ENCODE results near the gene ARHGAP28. TPM values are rescaled to one million over a fixed set of nuclear protein-coding genes. Genes with fewer than 3 reads are reported as not detected.

The ARHGAP28 gene
- polyA plus RNA-seq, 1 of the 3 experiments (the other 2 are of a cell fraction), result 0.99 TPM

DNA sequence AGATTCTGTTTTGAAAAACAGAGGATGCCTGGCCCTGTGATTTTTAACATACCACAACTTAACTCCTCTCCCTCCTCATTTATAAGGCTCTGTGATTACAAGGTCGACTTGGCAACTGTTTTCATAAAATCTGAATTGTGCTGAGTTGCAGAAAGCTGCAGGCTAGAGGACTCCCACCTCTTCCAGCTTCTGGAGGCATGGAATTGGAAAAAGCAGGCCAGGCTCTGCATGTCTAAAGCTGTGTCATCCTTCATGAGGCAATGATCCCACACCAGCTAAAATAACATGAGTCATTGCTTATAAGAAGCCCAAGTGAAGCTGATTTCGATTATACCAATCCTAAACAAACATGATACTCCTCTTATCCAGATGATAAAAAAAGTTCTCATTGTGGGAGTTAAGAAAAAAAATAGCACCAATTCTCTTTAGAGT, 11.7 kb downstream of the ARHGAP28 start (continued):
- TF ChIP-seq, protein P1, sequence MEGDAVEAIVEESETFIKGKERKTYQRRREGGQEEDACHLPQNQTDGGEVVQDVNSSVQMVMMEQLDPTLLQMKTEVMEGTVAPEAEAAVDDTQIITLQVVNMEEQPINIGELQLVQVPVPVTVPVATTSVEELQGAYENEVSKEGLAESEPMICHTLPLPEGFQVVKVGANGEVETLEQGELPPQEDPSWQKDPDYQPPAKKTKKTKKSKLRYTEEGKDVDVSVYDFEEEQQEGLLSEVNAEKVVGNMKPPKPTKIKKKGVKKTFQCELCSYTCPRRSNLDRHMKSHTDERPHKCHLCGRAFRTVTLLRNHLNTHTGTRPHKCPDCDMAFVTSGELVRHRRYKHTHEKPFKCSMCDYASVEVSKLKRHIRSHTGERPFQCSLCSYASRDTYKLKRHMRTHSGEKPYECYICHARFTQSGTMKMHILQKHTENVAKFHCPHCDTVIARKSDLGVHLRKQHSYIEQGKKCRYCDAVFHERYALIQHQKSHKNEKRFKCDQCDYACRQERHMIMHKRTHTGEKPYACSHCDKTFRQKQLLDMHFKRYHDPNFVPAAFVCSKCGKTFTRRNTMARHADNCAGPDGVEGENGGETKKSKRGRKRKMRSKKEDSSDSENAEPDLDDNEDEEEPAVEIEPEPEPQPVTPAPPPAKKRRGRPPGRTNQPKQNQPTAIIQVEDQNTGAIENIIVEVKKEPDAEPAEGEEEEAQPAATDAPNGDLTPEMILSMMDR (IDR thresholded peaks at IDR 0.05), result no peak
- TF ChIP-seq RXRA (IDR thresholded peaks at IDR 0.05; ENCODE audit: borderline replicate concordance, low read depth) (peak; percentile 61; the same call in 1 of the 2 replicates), EZH2phosphoT487 (IDR thresholded peaks at IDR 0.05; ENCODE audit: borderline replicate concordance, low read depth) (no peak), MEF2A (IDR thresholded peaks at IDR 0.05; ENCODE audit: borderline replicate concordance, low read depth) (peak; percentile 35; the same call in 1 of the 2 replicates), FOSL2 (IDR thresholded peaks at IDR 0.05; ENCODE audit: borderline replicate concordance, low read depth) (peak; percentile 91), YY1 (IDR thresholded peaks at IDR 0.05; ENCODE audit: low read depth) (no peak)

DNA sequence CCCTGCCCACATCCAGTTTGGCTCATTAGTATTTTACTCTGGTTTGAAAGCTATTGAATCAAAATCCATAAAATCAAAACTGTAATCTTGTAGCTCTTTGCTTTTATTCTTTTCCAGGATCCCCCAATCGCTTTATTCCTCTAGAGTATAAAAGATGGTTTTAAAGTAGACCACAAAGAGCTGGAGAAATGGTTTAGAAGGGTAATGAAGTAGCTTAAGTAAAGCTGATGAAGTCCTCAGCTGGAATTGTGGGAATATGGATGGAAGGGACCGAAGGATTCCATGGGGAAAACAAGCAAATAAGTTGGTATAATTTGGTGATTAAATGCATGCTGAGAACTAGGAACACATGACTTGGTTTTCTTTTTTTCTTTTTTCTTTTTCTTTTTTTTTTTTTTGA, 12.3 kb downstream of the ARHGAP28 start:
- 82% methylated on average over 2 of the region's 2 CpGs for WGBS (ENCODE audit: low lambda C conversion rate)

DNA sequence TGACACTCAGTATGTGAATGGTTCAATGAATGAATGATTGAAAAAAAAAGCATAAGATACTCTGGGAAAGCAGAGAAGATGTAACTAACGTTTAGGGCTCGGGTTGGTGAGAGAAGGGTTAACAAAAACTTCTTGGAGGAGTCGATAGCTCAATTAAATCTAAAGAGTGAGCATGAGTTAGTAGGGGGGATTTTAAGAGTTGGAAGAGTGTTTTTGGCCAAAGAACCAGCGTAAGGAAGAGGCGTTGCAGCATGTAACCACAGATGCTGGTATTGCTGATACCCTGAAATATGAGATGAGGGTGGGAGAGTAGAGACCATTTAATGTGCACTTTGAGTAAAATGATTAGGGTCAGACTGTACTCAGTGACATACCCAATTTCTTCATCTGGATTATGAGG, 14.5 kb downstream of the ARHGAP28 start:
- DNase-seq, result no peak
- 80% methylated on average over 5 of the region's 5 CpGs for WGBS (ENCODE audit: low lambda C conversion rate)
- Histone ChIP-seq H3K4me1 (ENCODE audit: control insufficient read depth in 1 of 2, insufficient read depth in 2 of 2, low read depth in 1 of 2, low read length in 1 of 2) (peaks cover 4 to 7% of the 10 kb centered on the region in 2 experiments; a peak in 3 of 4 replicates), H4K20me1 (ENCODE audit: insufficient read depth) (peaks cover 7% of the 10 kb centered on the region; the same call in 1 of the 2 replicates), H3K36me3 (replicated peaks in 1 of 2; ENCODE audit: control insufficient read depth in 1 of 2, insufficient read depth in 2 of 2, low read length in 1 of 2) (no peaks in the 10 kb centered on the region), H3K79me2 (ENCODE audit: insufficient read depth) (no peaks in the 10 kb centered on the region), H3F3A (replicated peaks; ENCODE audit: insufficient read depth) (peaks cover 17% of the 10 kb centered on the region), H2AFZ (ENCODE audit: low read depth) (no peak overlapping the region), H3K4me3 (ENCODE audit: low read depth in 2 of 2, low read length in 1 of 2) (no peak overlapping the region), H3K27ac (ENCODE audit: low read depth in 2 of 2, low read length in 1 of 2) (no peak overlapping the region), H3K4me2 (no peak overlapping the region), H3K9me3 (no peaks in the 10 kb centered on the region), H3K9me2 (no peaks in the 10 kb centered on the region), H3K9ac (no peak overlapping the region), H3K27me3 (ENCODE audit: insufficient read depth) (no peaks in the 10 kb centered on the region)
- POLR2A ChIA-PET, result no interaction called here
- CTCF ChIA-PET, result interaction anchor here (1.3 to 1.5 kb wide), 2 partner anchors 8 to 10 kb away, joined by 4 to 6 read pairs; no protein-coding TSS in a partner anchor
- TF ChIP-seq GATA2 (CRISPR knock-in tag; IDR thresholded peaks at IDR 0.05) (no peak), FOSL2 (IDR thresholded peaks at IDR 0.05; ENCODE audit: borderline replicate concordance, low read depth) (no peak), FOXJ3 (CRISPR knock-in tag; IDR thresholded peaks at IDR 0.05) (no peak), YY1 (IDR thresholded peaks at IDR 0.05; ENCODE audit: low read depth) (no peak), GABPA (IDR thresholded peaks at IDR 0.05; ENCODE audit: low read depth) (no peak), TEAD4 (IDR thresholded peaks at IDR 0.05; ENCODE audit: borderline replicate concordance, insufficient read depth) (no peak), RCOR1 (IDR thresholded peaks at IDR 0.05; ENCODE audit: low read length) (no peak)
- TF ChIP-seq, protein P2, sequence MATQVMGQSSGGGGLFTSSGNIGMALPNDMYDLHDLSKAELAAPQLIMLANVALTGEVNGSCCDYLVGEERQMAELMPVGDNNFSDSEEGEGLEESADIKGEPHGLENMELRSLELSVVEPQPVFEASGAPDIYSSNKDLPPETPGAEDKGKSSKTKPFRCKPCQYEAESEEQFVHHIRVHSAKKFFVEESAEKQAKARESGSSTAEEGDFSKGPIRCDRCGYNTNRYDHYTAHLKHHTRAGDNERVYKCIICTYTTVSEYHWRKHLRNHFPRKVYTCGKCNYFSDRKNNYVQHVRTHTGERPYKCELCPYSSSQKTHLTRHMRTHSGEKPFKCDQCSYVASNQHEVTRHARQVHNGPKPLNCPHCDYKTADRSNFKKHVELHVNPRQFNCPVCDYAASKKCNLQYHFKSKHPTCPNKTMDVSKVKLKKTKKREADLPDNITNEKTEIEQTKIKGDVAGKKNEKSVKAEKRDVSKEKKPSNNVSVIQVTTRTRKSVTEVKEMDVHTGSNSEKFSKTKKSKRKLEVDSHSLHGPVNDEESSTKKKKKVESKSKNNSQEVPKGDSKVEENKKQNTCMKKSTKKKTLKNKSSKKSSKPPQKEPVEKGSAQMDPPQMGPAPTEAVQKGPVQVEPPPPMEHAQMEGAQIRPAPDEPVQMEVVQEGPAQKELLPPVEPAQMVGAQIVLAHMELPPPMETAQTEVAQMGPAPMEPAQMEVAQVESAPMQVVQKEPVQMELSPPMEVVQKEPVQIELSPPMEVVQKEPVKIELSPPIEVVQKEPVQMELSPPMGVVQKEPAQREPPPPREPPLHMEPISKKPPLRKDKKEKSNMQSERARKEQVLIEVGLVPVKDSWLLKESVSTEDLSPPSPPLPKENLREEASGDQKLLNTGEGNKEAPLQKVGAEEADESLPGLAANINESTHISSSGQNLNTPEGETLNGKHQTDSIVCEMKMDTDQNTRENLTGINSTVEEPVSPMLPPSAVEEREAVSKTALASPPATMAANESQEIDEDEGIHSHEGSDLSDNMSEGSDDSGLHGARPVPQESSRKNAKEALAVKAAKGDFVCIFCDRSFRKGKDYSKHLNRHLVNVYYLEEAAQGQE (IDR thresholded peaks at IDR 0.05; ENCODE audit: low read depth, low read length), result no peak
- TF ChIP-seq, protein P1 (IDR thresholded peaks at IDR 0.05), result no peak

More for the DNA sequence above, 12.3 kb downstream of the ARHGAP28 start:
- no peak overlapping the region for H2AFZ ChIP-seq (ENCODE audit: low read depth)
- peaks cover 13% of the 10 kb centered on the region for H3F3A ChIP-seq (replicated peaks; ENCODE audit: insufficient read depth)
- TF ChIP-seq GATA2 (CRISPR knock-in tag; IDR thresholded peaks at IDR 0.05) (no peak), MXI1 (IDR thresholded peaks at IDR 0.05; ENCODE audit: low read depth, low read length) (no peak), RXRA (IDR thresholded peaks at IDR 0.05; ENCODE audit: borderline replicate concordance, low read depth) (no peak), TEAD4 (IDR thresholded peaks at IDR 0.05; ENCODE audit: borderline replicate concordance, insufficient read depth) (no peak), EP300 (IDR thresholded peaks at IDR 0.05; ENCODE audit: borderline replicate concordance in 1 of 2, low read depth in 1 of 2, low read length in 1 of 2) (no peak)
- TF ChIP-seq, protein P3, sequence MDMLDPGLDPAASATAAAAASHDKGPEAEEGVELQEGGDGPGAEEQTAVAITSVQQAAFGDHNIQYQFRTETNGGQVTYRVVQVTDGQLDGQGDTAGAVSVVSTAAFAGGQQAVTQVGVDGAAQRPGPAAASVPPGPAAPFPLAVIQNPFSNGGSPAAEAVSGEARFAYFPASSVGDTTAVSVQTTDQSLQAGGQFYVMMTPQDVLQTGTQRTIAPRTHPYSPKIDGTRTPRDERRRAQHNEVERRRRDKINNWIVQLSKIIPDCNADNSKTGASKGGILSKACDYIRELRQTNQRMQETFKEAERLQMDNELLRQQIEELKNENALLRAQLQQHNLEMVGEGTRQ (IDR thresholded peaks at IDR 0.05; ENCODE audit: borderline replicate concordance, low read depth, low read length), result no peak
- DNase-seq, result no peak
- H3K9me2 ChIP-seq, result no peaks in the 10 kb centered on the region
- peak overlapping the region in 1 of 2 experiments; percentile 62; a peak in 2 of 4 replicates for H3K27ac ChIP-seq (ENCODE audit: low read depth in 2 of 2, low read length in 1 of 2)
- H3K4me2 ChIP-seq, result peak overlapping the region; percentile 36; the same call in 1 of the 2 replicates
- no peaks in the 10 kb centered on the region for H3K79me2 ChIP-seq (ENCODE audit: insufficient read depth)
- POLR2A ChIA-PET, result no interaction called here
- no peaks in the 10 kb centered on the region for H3K27me3 ChIP-seq (ENCODE audit: insufficient read depth)
- no peaks in the 10 kb centered on the region for H3K36me3 ChIP-seq (replicated peaks in 1 of 2; ENCODE audit: control insufficient read depth in 1 of 2, insufficient read depth in 2 of 2, low read length in 1 of 2)
- CTCF ChIA-PET, result interaction anchor here (0.6 to 1.3 kb wide), 3 partner anchors 12 to 199 kb away, joined by 3 to 4 read pairs (median 3); partner anchors contain the start of gene ARHGAP28
- H3K9me3 ChIP-seq, result no peaks in the 10 kb centered on the region
- H3K9ac ChIP-seq, result no peak overlapping the region
- peaks cover 7% of the 10 kb centered on the region; the same call in 1 of the 2 replicates for H4K20me1 ChIP-seq (ENCODE audit: insufficient read depth)
- 0 out of 4 replicates have a peak overlapping the region, but pooled peaks of 1 of the 2 experiments have one; percentile 0 for H3K4me3 ChIP-seq (ENCODE audit: low read depth in 2 of 2, low read length in 1 of 2)
- peaks cover 4% of the 10 kb centered on the region in 2 experiments; a peak in 3 of 4 replicates for H3K4me1 ChIP-seq (ENCODE audit: control insufficient read depth in 1 of 2, insufficient read depth in 2 of 2, low read depth in 1 of 2, low read length in 1 of 2)
